Stimulated activated CD8-positive, alpha-beta memory T cell treated with anti-CD3 and anti-CD28 coated beads, Interleukin-7, amount 100 ng/mL, for 48 hours (primary cell): ENCODE results near the gene ADGRV1.
"Not testable (repeated sequence)": the region's sequence is repeated elsewhere in the genome, so short reads cannot be mapped to it uniquely, and the experiment has no call there.

Experiments used
- DNase-seq, 2 donors: peaks; one replicate each; pipeline ENCODE4 v3.0.0-alpha.2; 2020; ENCODE audit warnings: low read depth in 1 of 2; ENCODE audit errors: extremely low read depth in 1 of 2

The ADGRV1 gene

DNA sequence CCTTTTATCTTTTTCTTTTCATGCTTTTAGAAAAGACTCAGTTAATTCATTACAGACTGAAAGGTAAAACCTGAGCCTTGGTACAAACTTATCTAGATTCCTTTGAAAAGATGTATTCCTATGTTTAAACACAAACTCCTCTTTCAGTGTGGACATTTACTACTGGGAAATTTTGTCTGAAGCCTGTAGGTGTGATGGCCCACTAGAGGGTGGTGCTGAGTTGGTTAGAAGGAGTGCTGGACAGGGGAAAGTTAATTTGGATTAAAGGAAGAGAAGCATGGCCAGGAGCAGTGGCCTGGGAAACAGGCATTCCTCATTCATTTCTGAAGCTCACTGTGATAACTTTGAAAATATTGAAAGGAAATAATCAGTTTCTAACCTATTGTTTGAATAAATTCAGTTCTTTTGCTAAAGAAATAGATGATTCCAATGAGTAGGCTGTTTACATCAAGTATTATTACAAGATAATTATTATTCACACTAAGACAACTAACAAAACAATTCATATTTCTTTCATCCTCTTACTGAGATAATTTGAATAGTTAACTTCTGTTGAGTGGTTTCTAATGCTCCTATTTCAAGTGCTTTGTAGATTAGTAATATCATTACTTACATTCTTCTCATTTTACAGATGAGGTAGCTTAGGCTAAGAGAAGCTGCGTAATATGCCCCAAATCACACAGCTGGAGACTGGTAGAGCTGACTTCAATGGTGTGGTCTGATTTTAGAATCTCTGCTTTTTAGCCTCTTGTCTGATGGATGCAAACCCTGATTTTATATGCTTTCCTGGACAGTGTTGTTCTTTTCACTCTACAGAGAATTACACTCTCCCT lies 150.9 kb downstream of the ADGRV1 start:
- DNase-seq = no peak

- no peak for DNase-seq
These were observed 159.8 kb downstream of the ADGRV1 start for GRCh38 chr5:90718387-90718786.

- no peak for DNase-seq
These were observed 181.0 kb downstream of the ADGRV1 start for GRCh38 chr5:90739567-90739966.

DNA sequence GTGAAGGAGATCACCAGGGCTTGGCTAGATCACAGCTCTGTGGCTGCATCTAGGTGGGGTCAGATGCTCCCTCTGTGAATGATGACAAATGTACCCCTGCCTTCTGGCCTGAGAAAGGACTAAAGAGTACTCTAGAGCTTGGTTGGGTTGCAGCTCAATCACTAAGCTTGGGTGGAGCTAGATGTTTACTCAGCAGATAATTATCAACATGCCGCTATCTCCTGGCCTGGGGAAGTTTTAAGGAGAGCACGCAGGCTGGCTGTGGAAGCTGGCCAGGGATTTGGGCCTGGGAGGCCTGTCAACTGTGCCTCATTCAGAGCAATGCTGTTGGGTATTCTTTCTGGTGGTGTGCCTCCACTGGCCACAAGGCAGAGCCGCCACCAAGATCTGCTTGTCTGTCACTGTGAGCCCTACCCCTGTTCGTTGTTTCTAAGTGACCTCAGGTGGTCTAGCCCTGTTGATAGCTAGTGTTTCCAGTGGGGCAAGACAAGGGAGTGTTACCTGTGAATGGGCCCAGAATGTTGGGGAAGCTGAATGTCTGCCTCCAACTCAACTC lies 181.7 kb downstream of the ADGRV1 start:
- no peak for DNase-seq

GRCh38 chr5:90741022-90741564 lies 182.5 kb downstream of the ADGRV1 start:
- no peak for DNase-seq

- no peak for DNase-seq
These were observed 187.5 kb downstream of the ADGRV1 start for GRCh38 chr5:90746119-90746518.

GRCh38 chr5:90747175-90747574 lies 188.6 kb downstream of the ADGRV1 start:
- DNase-seq = no peak

GRCh38 chr5:90747693-90748092 lies 189.1 kb downstream of the ADGRV1 start:
- DNase-seq = no peak

- no peak for DNase-seq
These were observed 200.5 kb downstream of the ADGRV1 start for GRCh38 chr5:90759119-90759518.

DNA sequence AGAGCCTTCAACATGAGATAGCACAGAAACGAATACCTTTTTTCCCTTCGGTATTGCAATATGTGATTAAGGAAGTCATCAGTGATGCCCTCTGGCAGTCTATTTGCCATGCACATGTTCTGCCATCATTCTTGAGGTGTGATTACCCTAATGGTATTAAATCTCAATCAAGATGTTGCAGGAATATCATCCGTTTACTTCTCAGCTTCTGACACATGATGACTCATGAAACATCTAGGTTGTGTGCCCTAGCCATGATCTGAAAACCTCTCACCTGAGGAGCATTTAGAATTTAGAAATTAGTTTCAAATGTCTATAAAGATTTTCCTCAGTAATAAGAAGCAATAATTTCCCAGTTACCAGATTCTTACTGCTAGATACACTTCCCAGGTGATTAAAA lies 209.1 kb downstream of the ADGRV1 start:
- DNase-seq = no peak

- DNase-seq = not testable (repeated sequence)
These were observed 211.5 kb downstream of the ADGRV1 start for GRCh38 chr5:90770006-90770541.

DNA sequence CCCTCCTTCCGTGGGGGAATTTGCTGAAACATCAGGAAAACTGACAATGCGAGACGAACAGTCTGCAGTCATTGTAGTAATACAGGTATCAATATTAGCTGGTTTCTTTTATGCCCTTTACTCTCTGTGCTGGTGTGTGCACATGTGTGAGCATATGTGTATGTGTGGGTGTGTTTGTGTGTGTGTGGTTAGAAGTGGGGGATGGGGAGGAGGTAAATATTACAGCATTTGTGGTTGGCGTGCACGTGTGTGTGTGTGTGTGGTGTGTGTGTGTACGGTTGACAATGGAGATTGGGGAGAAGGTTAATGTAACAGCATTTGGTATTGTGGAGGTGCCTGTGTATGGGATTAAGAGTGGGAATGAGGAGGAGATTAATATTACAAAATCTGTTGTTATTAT lies 219.4 kb downstream of the ADGRV1 start:
- no peak for DNase-seq

- DNase-seq = peak; percentile 7 to 9
These were observed 225.1 kb downstream of the ADGRV1 start for GRCh38 chr5:90783460-90784333.

GRCh38 chr5:90786756-90787155 lies 228.2 kb downstream of the ADGRV1 start:
- no peak for DNase-seq

DNA sequence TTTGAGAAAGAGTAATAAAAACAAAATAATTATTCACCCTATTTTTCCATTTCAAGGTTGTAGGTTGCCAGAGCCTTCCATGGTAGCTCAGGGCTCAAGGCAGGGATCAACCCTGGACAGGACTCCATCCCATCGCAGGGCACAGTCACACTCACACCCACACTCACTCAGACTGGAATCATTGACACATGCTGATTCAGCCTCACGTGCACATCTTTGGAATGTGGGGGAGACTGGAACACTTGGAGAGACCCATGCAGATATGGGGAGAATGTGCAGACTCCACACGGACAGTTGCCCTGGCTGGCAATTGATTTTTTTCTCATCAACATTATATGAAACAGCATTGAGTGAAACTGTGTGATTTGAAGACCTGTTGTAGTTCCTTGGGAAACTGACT lies 234.1 kb downstream of the ADGRV1 start:
- DNase-seq = no peak

- DNase-seq = no peak
These were observed 234.6 kb downstream of the ADGRV1 start for GRCh38 chr5:90793183-90793582.

DNA sequence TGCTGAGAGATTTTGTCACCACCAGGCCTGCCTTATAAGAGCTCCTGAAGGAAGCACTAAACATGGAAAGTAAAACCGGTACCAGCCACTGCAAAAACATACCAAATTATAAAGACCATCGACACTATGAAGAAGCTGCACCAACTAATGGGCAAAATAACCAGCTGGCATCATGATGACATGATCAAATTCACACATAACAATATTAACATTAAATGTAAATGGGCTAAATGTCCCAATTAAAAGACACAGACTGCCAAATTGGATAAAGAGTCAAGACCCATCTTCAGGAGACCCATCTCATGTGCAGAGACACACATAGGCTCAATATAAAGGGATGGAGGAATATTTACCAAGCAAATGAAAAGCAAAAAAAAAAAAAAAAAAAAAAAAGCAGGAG lies 238.3 kb downstream of the ADGRV1 start:
- DNase-seq = not testable (repeated sequence)

- DNase-seq = not testable (repeated sequence)
These were observed 241.5 kb downstream of the ADGRV1 start for GRCh38 chr5:90800082-90800481.

DNA sequence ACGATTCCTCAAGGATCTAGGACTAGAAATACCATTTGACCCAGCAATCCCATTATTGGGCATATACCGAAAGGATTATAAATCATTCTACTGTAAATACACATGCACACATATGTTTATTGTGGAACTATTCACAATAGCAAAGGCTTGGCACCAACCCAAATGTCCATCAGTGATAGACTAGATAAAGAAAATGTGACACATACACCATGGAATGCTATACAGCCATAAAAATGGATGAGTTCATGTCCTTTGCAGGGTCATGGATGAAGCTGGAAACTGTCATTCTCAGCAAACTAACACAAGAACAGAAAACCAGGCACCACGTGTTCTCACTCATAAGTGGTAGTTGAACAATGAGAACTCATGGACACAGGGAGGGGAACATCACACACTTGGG lies 241.9 kb downstream of the ADGRV1 start:
- not testable (repeated sequence) for DNase-seq

GRCh38 chr5:90802474-90803317 lies 244.1 kb downstream of the ADGRV1 start:
- no peak for DNase-seq
